NCI-H510A treated with DMSO at 0.1 percent for 48 hours (cell line): Measurements from ENCODE around the gene KCNE5.
A peak's percentile ranks its signal among the peaks of the same experiment; 100 is the strongest.
"Not testable (repeated sequence)": the region's sequence is repeated elsewhere in the genome, so short reads cannot be mapped to it uniquely, and the experiment has no call there.

ENCODE experiments used
- DNase-seq: peaks from one replicate; lab custom pipeline; 2025; lab: John Stamatoyannopoulos, UW

Gene KCNE5

GRCh38 chrX:109624641-109625616 is at the start of gene KCNE5:
Gene KCNE5, minus strand, starts transcription at chrX:109625172. Its CDS starts 152 bp downstream, at chrX:109625020.
- no peak for DNase-seq

- no peak for DNase-seq
Observed at GRCh38 chrX:109672239-109672638, 47.3 kb upstream of the KCNE5 start.

GRCh38 chrX:109671170-109671569 is 46.2 kb upstream of the KCNE5 start:
- DNase-seq, result not testable (repeated sequence)

- no peak for DNase-seq
Observed at GRCh38 chrX:109667986-109668385, 43.0 kb upstream of the KCNE5 start.

- no peak for DNase-seq
Observed at GRCh38 chrX:109660435-109661143, 35.6 kb upstream of the KCNE5 start.

- DNase-seq, result no peak
Observed at GRCh38 chrX:109658391-109658790, 33.4 kb upstream of the KCNE5 start.

GRCh38 chrX:109657364-109657763 is 32.4 kb upstream of the KCNE5 start:
- DNase-seq, result not testable (repeated sequence)

GRCh38 chrX:109656774-109657173 is 31.8 kb upstream of the KCNE5 start:
- DNase-seq, result no peak

- no peak for DNase-seq
Observed at GRCh38 chrX:109655502-109656201, 30.7 kb upstream of the KCNE5 start.

GRCh38 chrX:109654516-109655109 is 29.6 kb upstream of the KCNE5 start:
- DNase-seq, result no peak

GRCh38 chrX:109644671-109645070 is 19.7 kb upstream of the KCNE5 start:
- not testable (repeated sequence) for DNase-seq

GRCh38 chrX:109643687-109644086 is 18.7 kb upstream of the KCNE5 start:
- DNase-seq, result no peak

GRCh38 chrX:109638158-109638557 is 13.2 kb upstream of the KCNE5 start:
- DNase-seq, result no peak

GRCh38 chrX:109637477-109637876 is 12.5 kb upstream of the KCNE5 start:
- not testable (repeated sequence) for DNase-seq

- DNase-seq, result no peak
Observed at GRCh38 chrX:109635146-109635545, 10.2 kb upstream of the KCNE5 start.

GRCh38 chrX:109632906-109633504 is 8.0 kb upstream of the KCNE5 start:
- DNase-seq, result no peak

- peak; percentile 6 for DNase-seq
Observed at GRCh38 chrX:109629310-109629709, 4.3 kb upstream of the KCNE5 start.

- DNase-seq, result no peak
Observed at GRCh38 chrX:109626637-109627036, 1.7 kb upstream of the KCNE5 start.

- no peak for DNase-seq
Observed at GRCh38 chrX:109623997-109624396, 975 bp downstream of the KCNE5 start.

GRCh38 chrX:109622270-109622669 is 2.7 kb downstream of the KCNE5 start:
- DNase-seq, result no peak

- DNase-seq, result no peak
Observed at GRCh38 chrX:109619771-109620170, 5.2 kb downstream of the KCNE5 start.

- no peak for DNase-seq
Observed at GRCh38 chrX:109614951-109615350, 10.0 kb downstream of the KCNE5 start.
